ENCODE results near the gene PRMT6. TPM values are rescaled to one million over a fixed set of nuclear protein-coding genes. Genes with fewer than 3 reads are reported as not detected.

PRMT6 gene
- total and polyA plus RNA-seq, 2 donors (not counting 3 experiments of a cell fraction or from before 2014, with no cell fraction given), result 8.4 to 12.5 TPM

- FAIRE-seq (no peak), DNase-seq (ENCODE audit: low read depth, low spot score) (no peak)
- H3K9me1 ChIP-seq (replicated peaks; ENCODE audit: control insufficient read depth, extremely low read depth, insufficient read depth, low read length), result no peaks in the 10 kb centered on the region
- no peaks in the 10 kb centered on the region for H3K9me3 ChIP-seq (replicated peaks; ENCODE audit: control insufficient read depth, insufficient read depth, low read length)
- no peaks in the 10 kb centered on the region for H3K4me1 ChIP-seq (ENCODE audit: control insufficient read depth, extremely low read depth, insufficient read depth, low read length)
- no peak overlapping the region for H3K27ac ChIP-seq (ENCODE audit: insufficient read depth, low read depth, low read length)
- no peaks in the 10 kb centered on the region for H3K79me2 ChIP-seq (ENCODE audit: control insufficient read depth, insufficient read depth, low read length)
- intact Hi-C loops (cut with micrococcal nuclease), result no loop called here
- H3K4me2 ChIP-seq (ENCODE audit: insufficient read depth, low read length), result no peak overlapping the region
- no peak for TF ChIP-seq CTCF (IDR thresholded peaks at IDR 0.05; ENCODE audit: extremely low read depth in 1 of 2, insufficient read depth in 1 of 2, low read depth in 1 of 2, low read length in 2 of 2)
- no peak for TF ChIP-seq POLR2A (IDR thresholded peaks at IDR 0.05; ENCODE audit: low read depth, low read length)
- no peak for TF ChIP-seq JUN (IDR thresholded peaks at IDR 0.05; ENCODE audit: borderline replicate concordance, insufficient read depth, insufficient read length, low read depth)
- TF ChIP-seq FOS (IDR thresholded peaks at IDR 0.05; ENCODE audit: borderline replicate concordance, insufficient read depth, low read length), result no peak
- TF ChIP-seq EZH2 (IDR thresholded peaks at IDR 0.05; ENCODE audit: borderline replicate concordance, low read depth, low read length, severe bottlenecking), result no peak
- TF ChIP-seq MYC (IDR thresholded peaks at IDR 0.05; ENCODE audit: low read depth, low read length), result no peak
- TF ChIP-seq MAX (IDR thresholded peaks at IDR 0.05; ENCODE audit: insufficient read depth, insufficient read length), result no peak
- no peak overlapping the region for H2AFZ ChIP-seq (ENCODE audit: low read depth, low read length)
- CTCF ChIA-PET, result no interaction called here
- H3K9ac ChIP-seq (replicated peaks; ENCODE audit: extremely low read depth, insufficient read depth, low read length), result no peak overlapping the region
- H3K27me3 ChIP-seq (ENCODE audit: control insufficient read depth in 2 of 2, insufficient read depth in 2 of 2, low read length in 2 of 2), result no peaks in the 10 kb centered on the region
- no peaks in the 10 kb centered on the region for H3K36me3 ChIP-seq (ENCODE audit: control insufficient read depth in 2 of 2, extremely low read depth in 1 of 2, insufficient read depth in 2 of 2, low read length in 2 of 2)
- dilution Hi-C loops (cut with MboI; ENCODE audit: extremely low pct_ligation_motif_present, low sequenced_read_pairs), result no loop called here
- POLR2A ChIA-PET, result no interaction called here
- H4K20me1 ChIP-seq (replicated peaks; ENCODE audit: control insufficient read depth, extremely low read depth, insufficient read depth, low read length), result no peaks in the 10 kb centered on the region
- BruUV-seq (replicated peaks), result no TSS peak
- no peak overlapping the region for H3K4me3 ChIP-seq (replicated peaks in 1 of 3; ENCODE audit: insufficient read depth in 1 of 3, low read depth in 1 of 3, low read length in 3 of 3)
Observed at GRCh38 chr1:107096690-107097089, 40.2 kb downstream of the PRMT6 start.

Measured in endothelial cell of umbilical vein (primary cell).